Naive thymus-derived CD4-positive, alpha-beta T cell (primary cell): ENCODE measurements around the gene ZNF341. TPM values are rescaled to one million over a fixed set of nuclear protein-coding genes. Genes with fewer than 3 reads are reported as not detected.

Experiments
- ATAC-seq: fragments of 150-1000 bp; cut with Tn5 transposase; 2 replicates; pipeline ENCODE4 v1.10.0; 2021; ENCODE audit warnings: mild to moderate bottlenecking, moderate library complexity
- CTCF ChIA-PET: fragments of 350-600 bp; sonication (Branson Sonifier 250); formaldehyde crosslinking; loops from one replicate; lab custom pipeline; 2021; ENCODE audit warnings: antibody characterized with exemption; lab: Charles Lee
- POLR2A ChIA-PET: fragments of 350-600 bp; sonication (Branson Sonifier 250); formaldehyde crosslinking; loops from one replicate; lab custom pipeline; 2021; ENCODE audit warnings: antibody characterized with exemption, inconsistent platforms; lab: Charles Lee
- DNase-seq, 9 donors: peaks; one replicate each; pipeline versions ENCODE4 v3.0.0 to v3.0.0-alpha.2; 2020 to 2022; ENCODE audit warnings: mixed read lengths in 1 of 9
- H3K27ac ChIP-seq: one replicate; pipeline ENCODE4 v1.7.0; 2013; ENCODE audit warnings: mild to moderate bottlenecking, low read depth, low read length, moderate library complexity
- H3K27me3 ChIP-seq, 2 donors: one replicate each; pipeline ENCODE4 v1.7.0; 2013; ENCODE audit warnings: low read length in 2 of 2, mild to moderate bottlenecking in 2 of 2, moderate library complexity in 2 of 2; ENCODE audit not compliant: control insufficient read depth in 2 of 2, insufficient read depth in 2 of 2
- H3K36me3 ChIP-seq, 3 experiments: 1 replicate in 2 of 3; 2 replicates in 1 of 3; pipeline ENCODE4 v1.7.0; 2013; ENCODE audit warnings: low read length in 3 of 3, mild to moderate bottlenecking in 3 of 3, moderate library complexity in 1 of 3; ENCODE audit not compliant: insufficient read depth in 3 of 3, control insufficient read depth in 2 of 3
- H3K4me1 ChIP-seq, 2 donors: one replicate each; pipeline ENCODE4 v1.7.0; 2013; ENCODE audit warnings: low read length in 2 of 2, mild to moderate bottlenecking in 2 of 2, moderate library complexity in 1 of 2; ENCODE audit not compliant: control insufficient read depth in 2 of 2, insufficient read depth in 2 of 2
- H3K4me3 ChIP-seq: 2 replicates; pipeline ENCODE4 v1.7.0; 2013; ENCODE audit warnings: mild to moderate bottlenecking, low read length
- H3K9me3 ChIP-seq, 3 experiments: 1 replicate in 2 of 3; 2 replicates in 1 of 3; pipeline ENCODE4 v1.7.0; 2013; ENCODE audit warnings: low read length in 3 of 3; ENCODE audit not compliant: control insufficient read depth in 2 of 3
- H3K27ac Mint-ChIP-seq, 9 donors: one replicate each; pipeline ENCODE4 v1.8.0; 2020 to 2022; ENCODE audit warnings: mixed read lengths in 9 of 9, mild to moderate bottlenecking in 8 of 9, moderate library complexity in 5 of 9, inconsistent platforms in 2 of 9
- H3K27me3 Mint-ChIP-seq, 5 donors: one replicate each; pipeline ENCODE4 v1.8.0; 2021 to 2022; ENCODE audit warnings: mixed read lengths in 5 of 5, mild to moderate bottlenecking in 1 of 5
- H3K36me3 Mint-ChIP-seq, 5 donors: one replicate each; pipeline ENCODE4 v1.8.0; 2020 to 2022; ENCODE audit warnings: mixed read lengths in 5 of 5, mild to moderate bottlenecking in 3 of 5, inconsistent platforms in 1 of 5
- H3K4me1 Mint-ChIP-seq, 7 donors: one replicate each; pipeline ENCODE4 v1.8.0; 2020 to 2022; ENCODE audit warnings: mixed read lengths in 7 of 7, mild to moderate bottlenecking in 3 of 7, inconsistent platforms in 1 of 7
- H3K4me3 Mint-ChIP-seq, 10 donors: one replicate each; pipeline ENCODE4 v1.8.0; 2020 to 2022; ENCODE audit warnings: mild to moderate bottlenecking in 10 of 10, mixed read lengths in 10 of 10, moderate library complexity in 6 of 10, inconsistent platforms in 2 of 10
- H3K9me3 Mint-ChIP-seq, 11 donors: one replicate each; pipeline ENCODE4 v1.8.0; 2020 to 2022; ENCODE audit warnings: mixed read lengths in 11 of 11, mild to moderate bottlenecking in 4 of 11, inconsistent platforms in 1 of 11, moderate library complexity in 1 of 11
- intact Hi-C, 2 donors: fragments of 100-400 bp; cut with micrococcal nuclease; formaldehyde crosslinking; loops; one replicate each; pipeline ENCODE4 v1.15.1; 2023
- polyA plus RNA-seq, 2 donors: library from polyadenylated mRNA; unstranded; fragments of 300-500 nt; fragmentation: Illumina TruSeq; gene quantifications; one replicate each; pipeline ENCODE4 v1.2.3, GENCODE V29; 2021
- total RNA-seq, 6 experiments: library from RNA in 5 of 6; stranded (reverse) in 5 of 6; gene quantifications; 1 replicate in 5 of 6; 2 replicates in 1 of 6; pipeline ENCODE4 v1.2.3 and lab custom pipeline; 2021 to 2026

ZNF341 gene
- total and polyA plus RNA-seq, 7 experiments from 2014 or later: 1.5 to 6.1 (median 4.5) TPM

GRCh38 chr20:33840160-33840559, 108.4 kb downstream of the ZNF341 start:
- Histone ChIP-seq H3K36me3 (no peaks in the 10 kb centered on the region), H3K27me3 (no peaks in the 10 kb centered on the region), H3K4me1 (peaks cover 16 to 73% of the 10 kb centered on the region in 2 donors), H3K9me3 (no peaks in the 10 kb centered on the region), H3K4me3 (no peak overlapping the region), H3K27ac (no peak overlapping the region)
- Mint-ChIP-seq H3K27me3 (no peaks in the 10 kb centered on the region), H3K9me3 (no peaks in the 10 kb centered on the region), H3K4me1 (peaks cover 68 to 98% (median 91%) of the 10 kb centered on the region in 7 donors), H3K36me3 (peaks cover 0 to 10% (median 4%) of the 10 kb centered on the region in 5 donors), H3K27ac (peak overlapping the region in 3 of 9 donors; percentile 6 to 41 (median 6)), H3K4me3 (peak overlapping the region in 2 of 10 donors; percentile 4 to 36)
- ATAC-seq (no peak), DNase-seq (no peak)
- intact Hi-C loops: no loop called here
- CTCF ChIA-PET: interaction anchor here (1.0 kb wide), 1 partner anchor 23 kb away, joined by 4 read pairs; no protein-coding TSS in a partner anchor
- POLR2A ChIA-PET: interaction anchor here (1.6 kb wide), 1 partner anchor 12 kb away, joined by 4 read pairs; no protein-coding TSS in a partner anchor

GRCh38 chr20:33840759-33841435, 109.1 kb downstream of the ZNF341 start:
- Histone ChIP-seq H3K4me1 (peaks cover 11 to 73% of the 10 kb centered on the region in 2 donors), H3K27ac (no peak overlapping the region), H3K9me3 (no peaks in the 10 kb centered on the region), H3K27me3 (no peaks in the 10 kb centered on the region), H3K4me3 (no peak overlapping the region), H3K36me3 (no peaks in the 10 kb centered on the region)
- POLR2A ChIA-PET: no interaction called here
- CTCF ChIA-PET: interaction anchor here (0.7 to 1.0 kb wide), 2 partner anchors 22 to 74 kb away, joined by 3 to 4 read pairs; no protein-coding TSS in a partner anchor
- DNase-seq: no peak
- Mint-ChIP-seq H3K36me3 (peaks cover 0 to 3% (median 0%) of the 10 kb centered on the region in 5 donors), H3K9me3 (no peaks in the 10 kb centered on the region), H3K27me3 (no peaks in the 10 kb centered on the region), H3K4me1 (peaks cover 68 to 98% (median 91%) of the 10 kb centered on the region in 7 donors), H3K4me3 (peak overlapping the region in 4 of 10 donors; percentile 4 to 37 (median 34)), H3K27ac (peak overlapping the region in 4 of 9 donors; percentile 6 to 72 (median 28))
- ATAC-seq: no peak
- intact Hi-C loops: no loop called here

GRCh38 chr20:33841436-33841799, 109.6 kb downstream of the ZNF341 start:
- Mint-ChIP-seq H3K4me3 (peak overlapping the region in 2 of 10 donors; percentile 36 to 37), H3K27ac (peak overlapping the region in 5 of 9 donors; percentile 2 to 48 (median 16)), H3K9me3 (no peaks in the 10 kb centered on the region), H3K36me3 (peaks cover 0 to 4% (median 0%) of the 10 kb centered on the region in 5 donors), H3K27me3 (no peaks in the 10 kb centered on the region), H3K4me1 (peaks cover 67 to 98% (median 91%) of the 10 kb centered on the region in 7 donors)
- H3K4me1 ChIP-seq: peaks cover 11 to 74% of the 10 kb centered on the region in 2 donors
- H3K36me3 ChIP-seq: no peaks in the 10 kb centered on the region
- H3K27me3 ChIP-seq: no peaks in the 10 kb centered on the region
- H3K4me3 ChIP-seq: no peak overlapping the region
- ATAC-seq (no peak), DNase-seq (no peak)
- ChIA-PET CTCF (interaction anchor here (0.7 to 1.0 kb wide), 2 partner anchors 22 to 74 kb away, joined by 3 to 4 read pairs; no protein-coding TSS in a partner anchor), POLR2A (no interaction called here)
- intact Hi-C loops: no loop called here
- no peak overlapping the region for H3K27ac ChIP-seq
- no peaks in the 10 kb centered on the region for H3K9me3 ChIP-seq

Other genes starting within 250 kb of the ZNF341 start
- 10 to 100 TPM; 24.6 to 37.8 (median 27.2) TPM for gene CBFA2T2, start 241.9 kb upstream of the ZNF341 start, total RNA-seq
- 10 to 100 TPM; 13.5 to 21.6 TPM for gene CBFA2T2, start 241.9 kb upstream of the ZNF341 start, polyA plus RNA-seq
- under 1 TPM in 4 of 5 experiments, not detected in 1; 0.17 to 0.79 (median 0.30) TPM for gene C20orf144, start 69.7 kb upstream of the ZNF341 start, total RNA-seq
- under 1 TPM in 1 of 2 donors, not detected in 1; 0.20 TPM for gene C20orf144, start 69.7 kb upstream of the ZNF341 start, polyA plus RNA-seq
- 1 to 10 TPM in 4 of 5 experiments, under 1 TPM in 1; 0.66 to 4.9 (median 3.2) TPM for gene ACTL10, start 65.1 kb upstream of the ZNF341 start, total RNA-seq
- gene ACTL10, start 65.1 kb upstream of the ZNF341 start, polyA plus RNA-seq: 1 to 10 TPM; 2.0 to 4.4 TPM
- 10 to 100 TPM; 10.8 to 46.8 (median 16.3) TPM for gene NECAB3, start 57.6 kb upstream of the ZNF341 start, total RNA-seq
- 1 to 10 TPM; 2.3 to 2.7 TPM for gene NECAB3, start 57.6 kb upstream of the ZNF341 start, polyA plus RNA-seq
- 10 to 100 TPM in 1 of 5 experiments, 1 to 10 TPM in 3, under 1 TPM in 1; 0.98 to 61.6 (median 1.6) TPM for gene E2F1, start 45.6 kb upstream of the ZNF341 start, total RNA-seq
- gene E2F1, start 45.6 kb upstream of the ZNF341 start, polyA plus RNA-seq: under 1 TPM in 1 of 2 donors, not detected in 1; 0.46 TPM
- 10 to 100 TPM in 3 of 5 experiments, 1 to 10 TPM in 2; 4.5 to 14.3 (median 10.1) TPM for gene PXMP4, start 11.7 kb upstream of the ZNF341 start, total RNA-seq
- 10 to 100 TPM in 1 of 2 donors, 1 to 10 TPM in 1; 9.1 to 18.7 TPM for gene PXMP4, start 11.7 kb upstream of the ZNF341 start, polyA plus RNA-seq
- gene CHMP4B, start 79.4 kb downstream of the ZNF341 start, total RNA-seq: 10 to 100 TPM; 47.5 to 80.8 (median 54.4) TPM
- 1 to 10 TPM; 4.9 to 5.2 TPM for gene CHMP4B, start 79.4 kb downstream of the ZNF341 start, polyA plus RNA-seq